Activated CD8-positive, alpha-beta T cell treated with anti-CD3 and anti-CD28 coated beads for 36 hours (primary cell): ENCODE results near the gene FBXO24. TPM values are rescaled to one million over a fixed set of nuclear protein-coding genes. Genes with fewer than 3 reads are reported as not detected.

Experiments used
- ATAC-seq: fragments of 200-7000 bp; cut with Tn5 transposase; one replicate; pipeline ENCODE4 v1.10.0; 2021; ENCODE audit warnings: mild to moderate bottlenecking, moderate library complexity
- CTCF ChIA-PET: fragments of 350-600 bp; sonication (Branson Sonifier 250); formaldehyde crosslinking; loops from one replicate; lab custom pipeline; 2021; ENCODE audit warnings: antibody characterized with exemption; lab: Charles Lee
- POLR2A ChIA-PET: fragments of 350-600 bp; sonication (Branson Sonifier 250); formaldehyde crosslinking; loops from one replicate; lab custom pipeline; 2021; ENCODE audit warnings: antibody characterized with exemption; lab: Charles Lee
- DNase-seq: peaks from one replicate; pipeline ENCODE4 v3.0.0-alpha.2; 2020
- H3K27ac Mint-ChIP-seq: one replicate; pipeline ENCODE4 v1.8.0; 2021; ENCODE audit warnings: mild to moderate bottlenecking, mixed read lengths
- H3K27me3 Mint-ChIP-seq: one replicate; pipeline ENCODE4 v1.8.0; 2021; ENCODE audit warnings: mixed read lengths
- H3K36me3 Mint-ChIP-seq: one replicate; pipeline ENCODE4 v1.8.0; 2021; ENCODE audit warnings: low read depth, mixed read lengths
- H3K4me1 Mint-ChIP-seq: one replicate; pipeline ENCODE4 v1.8.0; 2021; ENCODE audit warnings: low read depth, mixed read lengths
- H3K4me3 Mint-ChIP-seq: one replicate; pipeline ENCODE4 v1.8.0; 2021; ENCODE audit warnings: mild to moderate bottlenecking, moderate library complexity, mixed read lengths
- H3K9me3 Mint-ChIP-seq: one replicate; pipeline ENCODE4 v1.8.0; 2021; ENCODE audit warnings: mixed read lengths
- CTCF ChIP-seq: fragments of 200-600 bp; IDR thresholded peaks from one replicate; pipeline ENCODE4 v1.8.0; 2022; ENCODE audit warnings: antibody characterized with exemption, mild to moderate bottlenecking
- intact Hi-C: fragments of 100-400 bp; cut with micrococcal nuclease; formaldehyde crosslinking; loops from one replicate; pipeline ENCODE4 v1.10.0; 2022
- total RNA-seq, 2 experiments: library from RNA; stranded (reverse); gene quantifications; one replicate each; pipeline ENCODE4 v1.2.3, GENCODE V29; 2021

Gene FBXO24
- total RNA-seq, 2 experiments from 2014 or later, result 1.4 to 1.5 TPM

GRCh38 chr7:100613412-100614175, 27.5 kb downstream of the FBXO24 start:
- Mint-ChIP-seq H3K27ac (peak overlapping the region; percentile 12), H3K4me3 (peak overlapping the region; percentile 88), H3K4me1 (peaks cover 9% of the 10 kb centered on the region), H3K27me3 (no peaks in the 10 kb centered on the region), H3K36me3 (peaks cover 2% of the 10 kb centered on the region), H3K9me3 (no peaks in the 10 kb centered on the region)
- intact Hi-C loops, result no loop called here
- ChIA-PET POLR2A (interaction anchor here (0.7 to 2.4 kb wide), 9 partner anchors 10 to 599 kb away, joined by 3 to 6 read pairs (median 4); partner anchors contain the start of genes FBXO24, LRCH4 and ZKSCAN1), CTCF (interaction anchor here (0.6 to 4.9 kb wide), 14 partner anchors 8 to 239 kb away, joined by 3 to 36 read pairs (median 6); partner anchors contain the start of genes FBXO24, LRCH4, POP7 and SLC12A9)
- ATAC-seq (no peak), DNase-seq (no peak)
- no peak for TF ChIP-seq CTCF

- no peaks in the 10 kb centered on the region for H3K27me3 Mint-ChIP-seq
- ChIA-PET CTCF (interaction anchor here (1.0 to 4.9 kb wide), 7 partner anchors 9 to 91 kb away, joined by 3 to 36 read pairs (median 5); no protein-coding TSS in a partner anchor), POLR2A (interaction anchor here (0.7 to 2.1 kb wide), 5 partner anchors 9 to 272 kb away, joined by 3 to 6 read pairs (median 4); no protein-coding TSS in a partner anchor)
- intact Hi-C loops, result no loop called here
- peaks cover 9% of the 10 kb centered on the region for H3K4me1 Mint-ChIP-seq
- DNase-seq (no peak), ATAC-seq (no peak)
- peaks cover 2% of the 10 kb centered on the region for H3K36me3 Mint-ChIP-seq
- H3K4me3 Mint-ChIP-seq, result no peak overlapping the region
- no peaks in the 10 kb centered on the region for H3K9me3 Mint-ChIP-seq
- H3K27ac Mint-ChIP-seq, result no peak overlapping the region
- no peak for TF ChIP-seq CTCF
Observed at GRCh38 chr7:100614308-100614861, 28.3 kb downstream of the FBXO24 start.

GRCh38 chr7:100620239-100620638, 34.1 kb downstream of the FBXO24 start:
- CTCF ChIA-PET, result interaction anchor here (1.1 to 1.2 kb wide), 2 partner anchors 9 to 13 kb away, joined by 3 to 4 read pairs; no protein-coding TSS in a partner anchor
- intact Hi-C loops, result no loop called here
- Mint-ChIP-seq H3K36me3 (no peaks in the 10 kb centered on the region), H3K27ac (no peak overlapping the region), H3K27me3 (no peaks in the 10 kb centered on the region), H3K4me1 (no peaks in the 10 kb centered on the region), H3K9me3 (no peaks in the 10 kb centered on the region), H3K4me3 (no peak overlapping the region)
- no peak for TF ChIP-seq CTCF
- no peak for DNase-seq
- POLR2A ChIA-PET, result no interaction called here
- ATAC-seq, result no peak

DNA sequence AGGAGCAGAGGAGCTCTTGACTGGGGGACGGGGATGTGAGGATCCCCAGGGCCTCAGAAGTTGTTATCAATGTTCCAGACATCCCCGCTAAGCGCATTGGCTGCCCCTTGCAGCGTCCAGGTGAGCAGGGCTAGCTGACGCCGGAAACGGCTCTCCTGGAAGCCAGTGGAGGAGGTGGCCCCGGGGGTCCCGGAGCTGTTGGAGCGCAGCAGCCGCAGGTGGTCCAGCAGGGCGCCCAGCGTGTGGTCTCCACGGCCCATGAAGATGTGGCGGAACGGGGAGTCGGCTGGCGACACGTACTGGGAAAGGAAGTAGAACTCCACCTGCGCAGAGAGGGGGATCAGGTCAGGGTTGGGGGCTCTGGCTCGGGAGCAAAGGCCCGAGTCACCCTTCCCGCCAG, 34.7 kb downstream of the FBXO24 start:
- Mint-ChIP-seq H3K36me3 (no peaks in the 10 kb centered on the region), H3K4me1 (peaks cover 2% of the 10 kb centered on the region), H3K9me3 (no peaks in the 10 kb centered on the region), H3K27ac (no peak overlapping the region), H3K4me3 (no peak overlapping the region), H3K27me3 (no peaks in the 10 kb centered on the region)
- no peak for TF ChIP-seq CTCF
- ATAC-seq, result no peak
- ChIA-PET POLR2A (no interaction called here), CTCF (no interaction called here)
- intact Hi-C loops, result no loop called here
- no peak for DNase-seq

DNA sequence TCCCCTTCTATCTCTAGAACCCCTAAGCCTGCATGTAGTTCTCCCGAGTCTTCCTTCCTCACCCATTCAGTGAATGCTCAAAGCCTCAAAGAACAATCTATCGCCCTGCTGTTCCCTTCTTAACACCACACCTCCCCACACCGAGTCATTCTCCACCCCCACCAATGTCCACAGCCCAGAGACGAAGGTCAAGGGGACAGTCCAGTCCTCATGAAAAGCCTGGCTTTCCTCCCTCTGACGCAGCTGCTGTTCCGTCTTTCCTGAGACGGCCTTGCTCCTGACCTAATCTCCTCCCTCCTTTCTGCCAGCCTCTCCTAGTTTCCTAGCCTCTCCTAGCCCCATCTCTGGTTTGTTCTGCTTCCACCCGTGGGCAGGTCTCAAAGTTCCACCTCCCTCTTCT, 35.4 kb downstream of the FBXO24 start:
- no peak overlapping the region for H3K27ac Mint-ChIP-seq
- POLR2A ChIA-PET, result no interaction called here
- no peaks in the 10 kb centered on the region for H3K36me3 Mint-ChIP-seq
- intact Hi-C loops, result no loop called here
- no peaks in the 10 kb centered on the region for H3K9me3 Mint-ChIP-seq
- H3K4me1 Mint-ChIP-seq, result peaks cover 9% of the 10 kb centered on the region
- CTCF ChIA-PET, result interaction anchor here (0.7 kb wide), 1 partner anchor 8 kb away, joined by 3 read pairs; no protein-coding TSS in a partner anchor
- DNase-seq, result no peak
- ATAC-seq, result no peak
- H3K4me3 Mint-ChIP-seq, result no peak overlapping the region
- no peaks in the 10 kb centered on the region for H3K27me3 Mint-ChIP-seq
- no peak for TF ChIP-seq CTCF
